ENCODE results near the gene EDC4. TPM values are rescaled to one million over a fixed set of nuclear protein-coding genes. Genes with fewer than 3 reads are reported as not detected.

The EDC4 gene
- total and polyA plus RNA-seq, 9 of the 15 experiments (the other 6 are each of a cell fraction or from before 2014, with no cell fraction given): 1.1 to 131 (median 74.0) TPM

- peak; percentile 81 for TF ChIP-seq PRDM10 (IDR thresholded peaks at IDR 0.05; ENCODE audit: partially characterized antibody)
- TF ChIP-seq KAT8 (IDR thresholded peaks at IDR 0.05; ENCODE audit: low read depth): no peak
- TF ChIP-seq ESRRA (IDR thresholded peaks at IDR 0.05; ENCODE audit: borderline replicate concordance, low read depth): peak; percentile 84; the same call in 1 of the 2 replicates
- no peak for TF ChIP-seq PTBP1 (IDR thresholded peaks at IDR 0.05; ENCODE audit: low read depth, low read length)
- TF ChIP-seq, protein P1, sequence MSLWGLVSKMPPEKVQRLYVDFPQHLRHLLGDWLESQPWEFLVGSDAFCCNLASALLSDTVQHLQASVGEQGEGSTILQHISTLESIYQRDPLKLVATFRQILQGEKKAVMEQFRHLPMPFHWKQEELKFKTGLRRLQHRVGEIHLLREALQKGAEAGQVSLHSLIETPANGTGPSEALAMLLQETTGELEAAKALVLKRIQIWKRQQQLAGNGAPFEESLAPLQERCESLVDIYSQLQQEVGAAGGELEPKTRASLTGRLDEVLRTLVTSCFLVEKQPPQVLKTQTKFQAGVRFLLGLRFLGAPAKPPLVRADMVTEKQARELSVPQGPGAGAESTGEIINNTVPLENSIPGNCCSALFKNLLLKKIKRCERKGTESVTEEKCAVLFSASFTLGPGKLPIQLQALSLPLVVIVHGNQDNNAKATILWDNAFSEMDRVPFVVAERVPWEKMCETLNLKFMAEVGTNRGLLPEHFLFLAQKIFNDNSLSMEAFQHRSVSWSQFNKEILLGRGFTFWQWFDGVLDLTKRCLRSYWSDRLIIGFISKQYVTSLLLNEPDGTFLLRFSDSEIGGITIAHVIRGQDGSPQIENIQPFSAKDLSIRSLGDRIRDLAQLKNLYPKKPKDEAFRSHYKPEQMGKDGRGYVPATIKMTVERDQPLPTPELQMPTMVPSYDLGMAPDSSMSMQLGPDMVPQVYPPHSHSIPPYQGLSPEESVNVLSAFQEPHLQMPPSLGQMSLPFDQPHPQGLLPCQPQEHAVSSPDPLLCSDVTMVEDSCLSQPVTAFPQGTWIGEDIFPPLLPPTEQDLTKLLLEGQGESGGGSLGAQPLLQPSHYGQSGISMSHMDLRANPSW (CRISPR knock-in tag; IDR thresholded peaks at IDR 0.05): no peak
- no peak for TF ChIP-seq YBX1 (IDR thresholded peaks at IDR 0.05)
- peak; percentile 48; the same call in 1 of the 2 replicates for TF ChIP-seq OTX1 (CRISPR knock-in tag; IDR thresholded peaks at IDR 0.05)
- TF ChIP-seq POLR2B (IDR thresholded peaks at IDR 0.05; ENCODE audit: low read depth, partially characterized antibody): peak; percentile 65
- TF ChIP-seq E2F5 (CRISPR knock-in tag; IDR thresholded peaks at IDR 0.05): no peak
- TF ChIP-seq ARID1B (IDR thresholded peaks at IDR 0.05): peak; percentile 27; the same call in 1 of the 2 replicates
- TF ChIP-seq L3MBTL2 (IDR thresholded peaks at IDR 0.05): peak; percentile 68; the same call in 1 of the 2 replicates
- TF ChIP-seq TCFL5 (CRISPR knock-in tag; conservative IDR thresholded peaks at IDR 0.05): no peak
- TF ChIP-seq TAF7 (tag; IDR thresholded peaks at IDR 0.05): no peak
- peak; percentile 74; the same call in 1 of the 2 replicates for TF ChIP-seq ZBTB33 (CRISPR knock-in tag; IDR thresholded peaks at IDR 0.05)
- no peak for TF ChIP-seq HDGF (IDR thresholded peaks at IDR 0.05)
- TF ChIP-seq TAF1 (IDR thresholded peaks at IDR 0.05; ENCODE audit: control insufficient read depth, extremely low read depth, insufficient read depth, low read length, severe bottlenecking): peak; percentile 60
- peak; percentile 85 for TF ChIP-seq E2F1 (CRISPR knock-in tag; IDR thresholded peaks at IDR 0.05)
These were observed 26.4 kb upstream of the EDC4 start, which contains the start of gene NUTF2 (continued) for GRCh38 chr16:67846320-67847063.
